ENCODE data around the gene OR11H12.
"Not testable (repeated sequence)": the region's sequence is repeated elsewhere in the genome, so short reads cannot be mapped to it uniquely, and the experiment has no call there.

Gene OR11H12
- total RNA-seq: 0 reads per million in 3 donors

- DNase-seq; H3K27ac ChIP-seq (ENCODE audit: insufficient read depth, low read length, poor library complexity, severe bottlenecking); H3K9me3 ChIP-seq (ENCODE audit: control insufficient read depth, low read length); H3K4me3 ChIP-seq (ENCODE audit: insufficient read depth, low read depth, low read length, poor library complexity, severe bottlenecking); H3K4me1 ChIP-seq (ENCODE audit: control insufficient read depth, insufficient read depth, low read length, poor library complexity, severe bottlenecking); H3K36me3 ChIP-seq (ENCODE audit: control insufficient read depth, insufficient read depth, low read length); H3K27me3 ChIP-seq (replicated peaks; ENCODE audit: control insufficient read depth, insufficient read depth, low read length, poor library complexity, severe bottlenecking): not testable (repeated sequence)
Observed at GRCh38 chr14:18600817-18601216, at the start of gene OR11H12. Gene OR11H12, plus strand, starts transcription at chr14:18601117. Its CDS starts 0 bp downstream, at chr14:18601117.

GRCh38 chr14:18582908-18583307 lies 18.0 kb upstream of the OR11H12 start:
- H3K4me1 ChIP-seq (ENCODE audit: control insufficient read depth, insufficient read depth, low read length, poor library complexity, severe bottlenecking); H3K4me3 ChIP-seq (ENCODE audit: insufficient read depth, low read depth, low read length, poor library complexity, severe bottlenecking); H3K36me3 ChIP-seq (ENCODE audit: control insufficient read depth, insufficient read depth, low read length); H3K27ac ChIP-seq (ENCODE audit: insufficient read depth, low read length, poor library complexity, severe bottlenecking); DNase-seq; H3K9me3 ChIP-seq (ENCODE audit: control insufficient read depth, low read length); H3K27me3 ChIP-seq (replicated peaks; ENCODE audit: control insufficient read depth, insufficient read depth, low read length, poor library complexity, severe bottlenecking): not testable (repeated sequence)

GRCh38 chr14:18626610-18627213 lies 25.8 kb downstream of the OR11H12 start:
- not testable (repeated sequence) for H3K4me1 ChIP-seq (ENCODE audit: control insufficient read depth, insufficient read depth, low read length, poor library complexity, severe bottlenecking); H3K27ac ChIP-seq (ENCODE audit: insufficient read depth, low read length, poor library complexity, severe bottlenecking); H3K27me3 ChIP-seq (replicated peaks; ENCODE audit: control insufficient read depth, insufficient read depth, low read length, poor library complexity, severe bottlenecking); DNase-seq; H3K4me3 ChIP-seq (ENCODE audit: insufficient read depth, low read depth, low read length, poor library complexity, severe bottlenecking); H3K9me3 ChIP-seq (ENCODE audit: control insufficient read depth, low read length); H3K36me3 ChIP-seq (ENCODE audit: control insufficient read depth, insufficient read depth, low read length)

- H3K4me3 ChIP-seq (ENCODE audit: insufficient read depth, low read depth, low read length, poor library complexity, severe bottlenecking); H3K4me1 ChIP-seq (ENCODE audit: control insufficient read depth, insufficient read depth, low read length, poor library complexity, severe bottlenecking); DNase-seq; H3K36me3 ChIP-seq (ENCODE audit: control insufficient read depth, insufficient read depth, low read length); H3K9me3 ChIP-seq (ENCODE audit: control insufficient read depth, low read length); H3K27ac ChIP-seq (ENCODE audit: insufficient read depth, low read length, poor library complexity, severe bottlenecking); H3K27me3 ChIP-seq (replicated peaks; ENCODE audit: control insufficient read depth, insufficient read depth, low read length, poor library complexity, severe bottlenecking): not testable (repeated sequence)
Observed at GRCh38 chr14:18636066-18636465, 35.1 kb downstream of the OR11H12 start.

GRCh38 chr14:18638032-18638431 lies 37.1 kb downstream of the OR11H12 start:
- not testable (repeated sequence) for H3K36me3 ChIP-seq (ENCODE audit: control insufficient read depth, insufficient read depth, low read length); H3K4me1 ChIP-seq (ENCODE audit: control insufficient read depth, insufficient read depth, low read length, poor library complexity, severe bottlenecking); H3K4me3 ChIP-seq (ENCODE audit: insufficient read depth, low read depth, low read length, poor library complexity, severe bottlenecking); H3K27me3 ChIP-seq (replicated peaks; ENCODE audit: control insufficient read depth, insufficient read depth, low read length, poor library complexity, severe bottlenecking); H3K9me3 ChIP-seq (ENCODE audit: control insufficient read depth, low read length); H3K27ac ChIP-seq (ENCODE audit: insufficient read depth, low read length, poor library complexity, severe bottlenecking); DNase-seq

GRCh38 chr14:18638785-18639184 lies 37.9 kb downstream of the OR11H12 start:
- H3K4me1 ChIP-seq (ENCODE audit: control insufficient read depth, insufficient read depth, low read length, poor library complexity, severe bottlenecking); H3K9me3 ChIP-seq (ENCODE audit: control insufficient read depth, low read length); H3K36me3 ChIP-seq (ENCODE audit: control insufficient read depth, insufficient read depth, low read length); DNase-seq; H3K4me3 ChIP-seq (ENCODE audit: insufficient read depth, low read depth, low read length, poor library complexity, severe bottlenecking); H3K27ac ChIP-seq (ENCODE audit: insufficient read depth, low read length, poor library complexity, severe bottlenecking); H3K27me3 ChIP-seq (replicated peaks; ENCODE audit: control insufficient read depth, insufficient read depth, low read length, poor library complexity, severe bottlenecking): not testable (repeated sequence)

GRCh38 chr14:18646075-18646730 lies 45.3 kb downstream of the OR11H12 start:
- not testable (repeated sequence) for DNase-seq; H3K36me3 ChIP-seq (ENCODE audit: control insufficient read depth, insufficient read depth, low read length); H3K27ac ChIP-seq (ENCODE audit: insufficient read depth, low read length, poor library complexity, severe bottlenecking); H3K4me1 ChIP-seq (ENCODE audit: control insufficient read depth, insufficient read depth, low read length, poor library complexity, severe bottlenecking); H3K4me3 ChIP-seq (ENCODE audit: insufficient read depth, low read depth, low read length, poor library complexity, severe bottlenecking); H3K9me3 ChIP-seq (ENCODE audit: control insufficient read depth, low read length); H3K27me3 ChIP-seq (replicated peaks; ENCODE audit: control insufficient read depth, insufficient read depth, low read length, poor library complexity, severe bottlenecking)

Measured in effector memory CD4-positive, alpha-beta T cell (primary cell).